ENCODE results near the gene FOXP1. TPM values are rescaled to one million over a fixed set of nuclear protein-coding genes. Genes with fewer than 3 reads are reported as not detected.

FOXP1 gene
- polyA plus RNA-seq, 1 donor (not counting 4 experiments of a cell fraction or from before 2014, with no cell fraction given) = 14.6 TPM

- Histone ChIP-seq H3K27ac (ENCODE audit: control insufficient read depth, insufficient read depth, low read length) (no peak overlapping the region), H3K79me2 (ENCODE audit: control insufficient read depth, insufficient read depth, low read length) (peaks cover 53% of the 10 kb centered on the region)
Measured at GRCh38 chr3:71025516-71025915, 558.0 kb downstream of the FOXP1 start.

GRCh38 chr3:71025010-71025409 is 558.5 kb downstream of the FOXP1 start:
- Histone ChIP-seq H4K20me1 (ENCODE audit: control insufficient read depth, extremely low read depth, insufficient read depth, low read length) (no peaks in the 10 kb centered on the region), H3K79me2 (ENCODE audit: control insufficient read depth, insufficient read depth, low read length) (peaks cover 50% of the 10 kb centered on the region), H2AFZ (ENCODE audit: control insufficient read depth, low read length) (no peak overlapping the region), H3K4me3 (ENCODE audit: control insufficient read depth in 2 of 3, extremely low read depth in 1 of 3, insufficient read depth in 2 of 3, low read depth in 1 of 3, low read length in 3 of 3) (no peak overlapping the region), H3K9me1 (ENCODE audit: control insufficient read depth, extremely low read depth, insufficient read depth, low read length) (no peaks in the 10 kb centered on the region), H3K4me1 (ENCODE audit: control insufficient read depth, extremely low read depth, insufficient read depth, low read length) (no peaks in the 10 kb centered on the region), H3K4me2 (ENCODE audit: control insufficient read depth, extremely low read depth, insufficient read depth, low read depth, low read length) (no peak overlapping the region), H3K27me3 (ENCODE audit: control insufficient read depth, extremely low read depth, insufficient read depth, low read length) (no peaks in the 10 kb centered on the region), H3K9me3 (ENCODE audit: control insufficient read depth, low read depth, low read length) (no peaks in the 10 kb centered on the region), H3K36me3 (ENCODE audit: control insufficient read depth in 2 of 2, extremely low read depth in 1 of 2, insufficient read depth in 2 of 2, low read length in 2 of 2) (peaks cover 1 to 19% of the 10 kb centered on the region in 2 experiments), H3K9ac (ENCODE audit: control insufficient read depth, extremely low read depth, insufficient read depth, low read length) (no peak overlapping the region), H3K27ac (ENCODE audit: control insufficient read depth, insufficient read depth, low read length) (no peak overlapping the region)
- no peak for DNase-seq (ENCODE audit: low read depth, low spot score)
- no peak for TF ChIP-seq EZH2 (IDR thresholded peaks at IDR 0.05; ENCODE audit: low read length)
- TF ChIP-seq, protein P1, sequence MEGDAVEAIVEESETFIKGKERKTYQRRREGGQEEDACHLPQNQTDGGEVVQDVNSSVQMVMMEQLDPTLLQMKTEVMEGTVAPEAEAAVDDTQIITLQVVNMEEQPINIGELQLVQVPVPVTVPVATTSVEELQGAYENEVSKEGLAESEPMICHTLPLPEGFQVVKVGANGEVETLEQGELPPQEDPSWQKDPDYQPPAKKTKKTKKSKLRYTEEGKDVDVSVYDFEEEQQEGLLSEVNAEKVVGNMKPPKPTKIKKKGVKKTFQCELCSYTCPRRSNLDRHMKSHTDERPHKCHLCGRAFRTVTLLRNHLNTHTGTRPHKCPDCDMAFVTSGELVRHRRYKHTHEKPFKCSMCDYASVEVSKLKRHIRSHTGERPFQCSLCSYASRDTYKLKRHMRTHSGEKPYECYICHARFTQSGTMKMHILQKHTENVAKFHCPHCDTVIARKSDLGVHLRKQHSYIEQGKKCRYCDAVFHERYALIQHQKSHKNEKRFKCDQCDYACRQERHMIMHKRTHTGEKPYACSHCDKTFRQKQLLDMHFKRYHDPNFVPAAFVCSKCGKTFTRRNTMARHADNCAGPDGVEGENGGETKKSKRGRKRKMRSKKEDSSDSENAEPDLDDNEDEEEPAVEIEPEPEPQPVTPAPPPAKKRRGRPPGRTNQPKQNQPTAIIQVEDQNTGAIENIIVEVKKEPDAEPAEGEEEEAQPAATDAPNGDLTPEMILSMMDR (optimal IDR thresholded peaks at IDR 0.05 in 1 of 3, IDR thresholded peaks at IDR 0.05 in 1 of 3, conservative IDR thresholded peaks at IDR 0.05 in 1 of 3; ENCODE audit: extremely low read depth in 1 of 3, insufficient read depth in 2 of 3, low read length in 3 of 3) = no peak
- FAIRE-seq = no peak
- dilution Hi-C loops (cut with MboI; ENCODE audit: extremely low pct_ligation_motif_present, low sequenced_read_pairs) = no loop called here

More at GRCh38 chr3:71025516-71025915, 558.0 kb downstream of the FOXP1 start:
- dilution Hi-C loops (cut with MboI; ENCODE audit: extremely low pct_ligation_motif_present, low sequenced_read_pairs) = no loop called here
- no peak overlapping the region for H3K4me3 ChIP-seq (ENCODE audit: control insufficient read depth in 2 of 3, extremely low read depth in 1 of 3, insufficient read depth in 2 of 3, low read depth in 1 of 3, low read length in 3 of 3)
- H3K9me1 ChIP-seq (ENCODE audit: control insufficient read depth, extremely low read depth, insufficient read depth, low read length) = no peaks in the 10 kb centered on the region
- no peaks in the 10 kb centered on the region for H3K4me1 ChIP-seq (ENCODE audit: control insufficient read depth, extremely low read depth, insufficient read depth, low read length)
- TF ChIP-seq, protein P1 (optimal IDR thresholded peaks at IDR 0.05 in 1 of 3, IDR thresholded peaks at IDR 0.05 in 1 of 3, conservative IDR thresholded peaks at IDR 0.05 in 1 of 3; ENCODE audit: extremely low read depth in 1 of 3, insufficient read depth in 2 of 3, low read length in 3 of 3) = no peak
- no peak for TF ChIP-seq EZH2 (IDR thresholded peaks at IDR 0.05; ENCODE audit: low read length)
- no peaks in the 10 kb centered on the region for H3K9me3 ChIP-seq (ENCODE audit: control insufficient read depth, low read depth, low read length)
- H3K27me3 ChIP-seq (ENCODE audit: control insufficient read depth, extremely low read depth, insufficient read depth, low read length) = no peaks in the 10 kb centered on the region
- H3K36me3 ChIP-seq (ENCODE audit: control insufficient read depth in 2 of 2, extremely low read depth in 1 of 2, insufficient read depth in 2 of 2, low read length in 2 of 2) = peaks cover 1 to 24% of the 10 kb centered on the region in 2 experiments
- no peak overlapping the region for H3K9ac ChIP-seq (ENCODE audit: control insufficient read depth, extremely low read depth, insufficient read depth, low read length)
- H2AFZ ChIP-seq (ENCODE audit: control insufficient read depth, low read length) = no peak overlapping the region
- DNase-seq (ENCODE audit: low read depth, low spot score) = no peak
- H3K4me2 ChIP-seq (ENCODE audit: control insufficient read depth, extremely low read depth, insufficient read depth, low read depth, low read length) = no peak overlapping the region
- no peak for FAIRE-seq
- no peaks in the 10 kb centered on the region for H4K20me1 ChIP-seq (ENCODE audit: control insufficient read depth, extremely low read depth, insufficient read depth, low read length)

Measured in keratinocyte (primary cell).